ENCODE results near the gene STK38L.

Gene STK38L

GRCh38 chr12:27334721-27335082 lies 90.6 kb downstream of the STK38L start:
- Mint-ChIP-seq H3K36me3 (peaks cover 6% of the 10 kb centered on the region), H3K4me3 (no peak overlapping the region), H3K4me1 (peaks cover 46% of the 10 kb centered on the region), H3K27ac (no peak overlapping the region), H3K27me3 (peaks cover 16% of the 10 kb centered on the region), H3K9me3 (no peaks in the 10 kb centered on the region)
- ATAC-seq: no peak

GRCh38 chr12:27335364-27336281 lies 91.5 kb downstream of the STK38L start:
- ATAC-seq: no peak
- H3K27ac Mint-ChIP-seq: no peak overlapping the region
- no peaks in the 10 kb centered on the region for H3K9me3 Mint-ChIP-seq
- peaks cover 6% of the 10 kb centered on the region for H3K36me3 Mint-ChIP-seq
- H3K4me1 Mint-ChIP-seq: peaks cover 50% of the 10 kb centered on the region
- H3K27me3 Mint-ChIP-seq: peaks cover 12% of the 10 kb centered on the region
- no peak overlapping the region for H3K4me3 Mint-ChIP-seq

- Mint-ChIP-seq H3K27me3 (peaks cover 8% of the 10 kb centered on the region), H3K4me1 (peaks cover 44% of the 10 kb centered on the region), H3K27ac (no peak overlapping the region), H3K4me3 (no peak overlapping the region), H3K9me3 (no peaks in the 10 kb centered on the region), H3K36me3 (peaks cover 6% of the 10 kb centered on the region)
- ATAC-seq: no peak
These were observed 92.2 kb downstream of the STK38L start for GRCh38 chr12:27336282-27336653.

GRCh38 chr12:27337376-27337775 lies 93.3 kb downstream of the STK38L start:
- Mint-ChIP-seq H3K4me1 (peaks cover 33% of the 10 kb centered on the region), H3K36me3 (peaks cover 6% of the 10 kb centered on the region), H3K27me3 (peaks cover 8% of the 10 kb centered on the region), H3K4me3 (no peak overlapping the region), H3K27ac (no peak overlapping the region), H3K9me3 (no peaks in the 10 kb centered on the region)
- no peak for ATAC-seq

GRCh38 chr12:27338473-27338872 lies 94.4 kb downstream of the STK38L start:
- ATAC-seq: no peak
- H3K4me3 Mint-ChIP-seq: no peak overlapping the region
- H3K27ac Mint-ChIP-seq: no peak overlapping the region
- peaks cover 8% of the 10 kb centered on the region for H3K27me3 Mint-ChIP-seq
- peaks cover 27% of the 10 kb centered on the region for H3K4me1 Mint-ChIP-seq
- H3K36me3 Mint-ChIP-seq: peaks cover 6% of the 10 kb centered on the region
- no peaks in the 10 kb centered on the region for H3K9me3 Mint-ChIP-seq

- no peaks in the 10 kb centered on the region for H3K36me3 Mint-ChIP-seq
- H3K9me3 Mint-ChIP-seq: no peaks in the 10 kb centered on the region
- H3K27me3 Mint-ChIP-seq: no peaks in the 10 kb centered on the region
- peaks cover 11% of the 10 kb centered on the region for H3K4me1 Mint-ChIP-seq
- H3K4me3 Mint-ChIP-seq: no peak overlapping the region
- no peak for ATAC-seq
- H3K27ac Mint-ChIP-seq: no peak overlapping the region
These were observed 96.9 kb downstream of the STK38L start for GRCh38 chr12:27340971-27341370.

GRCh38 chr12:27342536-27342935 lies 98.5 kb downstream of the STK38L start:
- Mint-ChIP-seq H3K4me3 (no peak overlapping the region), H3K36me3 (no peaks in the 10 kb centered on the region), H3K9me3 (no peaks in the 10 kb centered on the region), H3K27ac (no peak overlapping the region), H3K27me3 (no peaks in the 10 kb centered on the region), H3K4me1 (peaks cover 9% of the 10 kb centered on the region)
- ATAC-seq: no peak

- no peak overlapping the region for H3K27ac Mint-ChIP-seq
- ATAC-seq: no peak
- no peaks in the 10 kb centered on the region for H3K9me3 Mint-ChIP-seq
- peaks cover 9% of the 10 kb centered on the region for H3K4me1 Mint-ChIP-seq
- H3K27me3 Mint-ChIP-seq: no peaks in the 10 kb centered on the region
- no peak overlapping the region for H3K4me3 Mint-ChIP-seq
- H3K36me3 Mint-ChIP-seq: no peaks in the 10 kb centered on the region
These were observed 99.3 kb downstream of the STK38L start for GRCh38 chr12:27343255-27344000.

- no peaks in the 10 kb centered on the region for H3K36me3 Mint-ChIP-seq
- H3K4me1 Mint-ChIP-seq: peaks cover 9% of the 10 kb centered on the region
- no peaks in the 10 kb centered on the region for H3K9me3 Mint-ChIP-seq
- no peaks in the 10 kb centered on the region for H3K27me3 Mint-ChIP-seq
- no peak overlapping the region for H3K27ac Mint-ChIP-seq
- no peak for ATAC-seq
- no peak overlapping the region for H3K4me3 Mint-ChIP-seq
These were observed 100.2 kb downstream of the STK38L start for GRCh38 chr12:27344246-27344645.

GRCh38 chr12:27344760-27345159 lies 100.7 kb downstream of the STK38L start:
- Mint-ChIP-seq H3K4me3 (no peak overlapping the region), H3K27me3 (no peaks in the 10 kb centered on the region), H3K27ac (no peak overlapping the region), H3K9me3 (no peaks in the 10 kb centered on the region), H3K4me1 (peaks cover 7% of the 10 kb centered on the region), H3K36me3 (no peaks in the 10 kb centered on the region)
- no peak for ATAC-seq

- no peaks in the 10 kb centered on the region for H3K36me3 Mint-ChIP-seq
These were observed 101.3 kb downstream of the STK38L start for GRCh38 chr12:27345376-27345775.

GRCh38 chr12:27347779-27348178 lies 103.7 kb downstream of the STK38L start:
- ATAC-seq: no peak
- no peaks in the 10 kb centered on the region for H3K9me3 Mint-ChIP-seq
- no peaks in the 10 kb centered on the region for H3K36me3 Mint-ChIP-seq
- H3K27ac Mint-ChIP-seq: no peak overlapping the region
- H3K4me3 Mint-ChIP-seq: no peak overlapping the region
- H3K4me1 Mint-ChIP-seq: no peaks in the 10 kb centered on the region
- H3K27me3 Mint-ChIP-seq: no peaks in the 10 kb centered on the region

More at GRCh38 chr12:27345376-27345775, 101.3 kb downstream of the STK38L start:
- no peaks in the 10 kb centered on the region for H3K27me3 Mint-ChIP-seq
- H3K9me3 Mint-ChIP-seq: no peaks in the 10 kb centered on the region
- no peak for ATAC-seq
- H3K4me3 Mint-ChIP-seq: no peak overlapping the region
- H3K4me1 Mint-ChIP-seq: peaks cover under 1% of the 10 kb centered on the region
- H3K27ac Mint-ChIP-seq: no peak overlapping the region

- H3K4me1 Mint-ChIP-seq: no peaks in the 10 kb centered on the region
- H3K36me3 Mint-ChIP-seq: no peaks in the 10 kb centered on the region
- no peaks in the 10 kb centered on the region for H3K9me3 Mint-ChIP-seq
- ATAC-seq: no peak
- no peaks in the 10 kb centered on the region for H3K27me3 Mint-ChIP-seq
- no peak overlapping the region for H3K4me3 Mint-ChIP-seq
- H3K27ac Mint-ChIP-seq: no peak overlapping the region
These were observed 107.4 kb downstream of the STK38L start for GRCh38 chr12:27351476-27351875.

- no peak overlapping the region for H3K27ac Mint-ChIP-seq
- no peaks in the 10 kb centered on the region for H3K9me3 Mint-ChIP-seq
- H3K4me3 Mint-ChIP-seq: no peak overlapping the region
- no peaks in the 10 kb centered on the region for H3K36me3 Mint-ChIP-seq
- no peaks in the 10 kb centered on the region for H3K4me1 Mint-ChIP-seq
- no peaks in the 10 kb centered on the region for H3K27me3 Mint-ChIP-seq
- no peak for ATAC-seq
These were observed 111.4 kb downstream of the STK38L start for GRCh38 chr12:27355486-27355885.

GRCh38 chr12:27355979-27356378 lies 111.9 kb downstream of the STK38L start:
- Mint-ChIP-seq H3K27ac (no peak overlapping the region), H3K27me3 (no peaks in the 10 kb centered on the region), H3K4me3 (no peak overlapping the region), H3K9me3 (no peaks in the 10 kb centered on the region), H3K4me1 (no peaks in the 10 kb centered on the region), H3K36me3 (no peaks in the 10 kb centered on the region)
- no peak for ATAC-seq
